ENCODE measurements around the gene MYLK2. TPM values are rescaled to one million over a fixed set of nuclear protein-coding genes. Genes with fewer than 3 reads are reported as not detected.

MYLK2 gene
- total RNA-seq, 1 experiment from 2014 or later = 0.74 TPM

GRCh38 chr20:31846793-31847138 lies 27.6 kb downstream of the MYLK2 start:
- no peak overlapping the region for H3K27ac Mint-ChIP-seq
- H2AFZ ChIP-seq (ENCODE audit: low read length) = no peak overlapping the region

More at GRCh38 chr20:31846793-31847138, 27.6 kb downstream of the MYLK2 start:
- no peak overlapping the region for H3K4me2 ChIP-seq (ENCODE audit: insufficient read depth, insufficient read length, low read length)
- WGBS (ENCODE audit: extremely low coverage, insufficient read length, low lambda C conversion rate) = no CpG with 5 or more reads among the region's 3 CpGs
- no peak overlapping the region for H4K91ac ChIP-seq (ENCODE audit: insufficient read length, low read depth, low read length)
- no peaks in the 10 kb centered on the region for H3K9me3 Mint-ChIP-seq
- H3K79me1 ChIP-seq (ENCODE audit: insufficient read depth, low read depth, low read length, poor library complexity, severe bottlenecking) = no peaks in the 10 kb centered on the region
- H3K79me2 ChIP-seq (ENCODE audit: insufficient read depth, low read length) = no peaks in the 10 kb centered on the region
- no peak overlapping the region for H4K5ac ChIP-seq (ENCODE audit: insufficient read length, low read depth, low read length)
- no peak overlapping the region for H3K4me3 Mint-ChIP-seq
- no peak overlapping the region for H4K8ac ChIP-seq (replicated peaks; ENCODE audit: insufficient read length, low read depth, low read length)
- no peak overlapping the region for H2BK20ac ChIP-seq (ENCODE audit: low read depth, low read length, poor library complexity, severe bottlenecking)
- no peak overlapping the region for H3K27ac ChIP-seq (ENCODE audit: insufficient read length, low read depth, low read length)
- H3K36me3 Mint-ChIP-seq (ENCODE audit: insufficient read depth in 1 of 3, low read depth in 3 of 3) = no peaks in the 10 kb centered on the region
- H3K18ac ChIP-seq (ENCODE audit: insufficient read length, low read depth, low read length) = no peak overlapping the region
- no peak overlapping the region for H2BK12ac ChIP-seq (ENCODE audit: insufficient read length, low read depth, low read length)
- H3K23me2 ChIP-seq (ENCODE audit: insufficient read length, low read depth, low read length, poor library complexity, severe bottlenecking) = no peaks in the 10 kb centered on the region
- TF ChIP-seq CTCF (conservative IDR thresholded peaks at IDR 0.05) = peak; percentile 22; the same call in 2 of the 3 replicates
- no peak overlapping the region for H3K56ac ChIP-seq (ENCODE audit: insufficient read length, low read depth, low read length)
- no peak overlapping the region for H2BK120ac ChIP-seq (ENCODE audit: low read depth, low read length, poor library complexity, severe bottlenecking)
- no peak overlapping the region for H3K9ac ChIP-seq (ENCODE audit: extremely low read depth, insufficient read length, low read length)
- no peaks in the 10 kb centered on the region for H3K27me3 ChIP-seq (ENCODE audit: insufficient read depth, low read length)
- H3K27me3 Mint-ChIP-seq (ENCODE audit: low read depth) = peaks cover 43% of the 10 kb centered on the region
- H2BK5ac ChIP-seq (ENCODE audit: insufficient read length, low read length) = no peak overlapping the region
- peaks cover 25 to 27% of the 10 kb centered on the region in 2 experiments for H3K4me1 Mint-ChIP-seq
- no peak for DNase-seq
- no peak overlapping the region for H2BK15ac ChIP-seq (ENCODE audit: low read depth, low read length)
- no peaks in the 10 kb centered on the region for H4K20me1 ChIP-seq (ENCODE audit: control insufficient read depth, insufficient read depth, insufficient read length)
- H2AK5ac ChIP-seq (ENCODE audit: insufficient read length, low read length) = no peak overlapping the region
- H3T11ph ChIP-seq (ENCODE audit: low read length) = no peak overlapping the region
- H3K23ac ChIP-seq (ENCODE audit: insufficient read length, low read depth, low read length) = no peak overlapping the region
- H3K4ac ChIP-seq (ENCODE audit: low read depth, low read length) = no peak overlapping the region
- no peaks in the 10 kb centered on the region for H3K4me1 ChIP-seq (ENCODE audit: insufficient read depth, low read length)
- no peaks in the 10 kb centered on the region for H3K9me3 ChIP-seq (ENCODE audit: control insufficient read depth, low read depth, low read length)
- H3K14ac ChIP-seq (ENCODE audit: insufficient read depth, low read length) = no peak overlapping the region

All from H9 (cell line).